ENCODE results near the gene DAB1.

Gene DAB1

DNA sequence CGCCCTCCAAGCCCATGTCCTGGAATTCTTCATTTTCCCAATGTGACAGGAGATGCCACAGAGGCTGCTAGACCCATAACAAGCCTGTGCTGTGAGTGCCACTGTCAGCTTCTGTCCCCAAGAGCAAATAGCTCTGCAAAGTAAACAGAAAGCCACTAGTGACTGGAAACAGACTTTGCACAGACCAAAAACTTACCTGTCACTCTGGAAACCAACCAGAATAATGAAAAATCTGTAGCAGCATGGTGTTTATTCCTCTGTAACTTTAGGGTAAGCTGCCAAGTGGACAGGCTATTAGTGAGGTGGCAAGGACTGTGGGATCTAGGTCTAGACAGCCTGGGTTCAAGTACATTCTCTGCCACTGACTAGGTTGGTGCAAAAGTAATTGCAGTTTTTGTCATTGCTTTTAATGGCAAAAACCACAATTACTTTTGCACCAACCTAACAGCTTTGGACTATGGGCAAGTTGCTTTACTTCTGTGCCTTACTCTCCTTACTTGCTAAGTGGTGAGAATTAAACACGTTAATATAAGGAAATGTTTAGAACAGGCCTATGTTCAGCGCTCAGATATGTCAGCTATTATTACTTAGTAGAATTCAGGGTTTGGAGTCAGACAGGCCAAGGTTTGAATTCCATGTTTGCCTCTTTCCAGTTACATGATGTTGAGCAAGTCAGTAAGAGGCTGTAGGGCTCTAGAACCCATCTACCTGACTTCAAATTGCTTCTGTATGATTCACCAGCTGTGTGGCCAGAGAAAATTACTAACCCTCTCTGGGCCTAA, 457.8 kb downstream of the DAB1 start, which contains the start of gene C8B:
Gene C8B, minus strand, starts transcription at position 100 of the 782 bp plus-strand sequence. Its CDS starts 67 bp downstream, at position 33.
- no peak for DNase-seq

DNA sequence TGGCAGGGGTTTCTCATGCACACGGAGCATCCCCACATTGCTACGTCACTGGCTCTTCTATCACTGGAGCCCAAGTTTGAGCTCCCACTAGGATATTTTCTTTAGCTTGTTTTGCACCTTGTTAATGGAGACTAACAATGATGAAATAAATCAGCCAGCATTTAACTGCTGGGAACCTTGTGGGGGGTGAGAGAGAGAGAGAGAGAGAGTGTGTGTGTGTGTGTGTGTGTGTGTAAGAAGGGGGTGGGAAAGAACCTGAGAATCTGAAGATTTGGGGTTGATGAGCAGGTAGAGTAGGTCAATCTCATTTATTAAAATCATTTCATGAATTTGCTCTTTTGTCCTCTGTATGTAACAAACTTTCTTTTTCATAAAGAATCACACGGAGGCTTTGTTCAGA, 458.7 kb downstream of the DAB1 start:
- no peak for DNase-seq

DNA sequence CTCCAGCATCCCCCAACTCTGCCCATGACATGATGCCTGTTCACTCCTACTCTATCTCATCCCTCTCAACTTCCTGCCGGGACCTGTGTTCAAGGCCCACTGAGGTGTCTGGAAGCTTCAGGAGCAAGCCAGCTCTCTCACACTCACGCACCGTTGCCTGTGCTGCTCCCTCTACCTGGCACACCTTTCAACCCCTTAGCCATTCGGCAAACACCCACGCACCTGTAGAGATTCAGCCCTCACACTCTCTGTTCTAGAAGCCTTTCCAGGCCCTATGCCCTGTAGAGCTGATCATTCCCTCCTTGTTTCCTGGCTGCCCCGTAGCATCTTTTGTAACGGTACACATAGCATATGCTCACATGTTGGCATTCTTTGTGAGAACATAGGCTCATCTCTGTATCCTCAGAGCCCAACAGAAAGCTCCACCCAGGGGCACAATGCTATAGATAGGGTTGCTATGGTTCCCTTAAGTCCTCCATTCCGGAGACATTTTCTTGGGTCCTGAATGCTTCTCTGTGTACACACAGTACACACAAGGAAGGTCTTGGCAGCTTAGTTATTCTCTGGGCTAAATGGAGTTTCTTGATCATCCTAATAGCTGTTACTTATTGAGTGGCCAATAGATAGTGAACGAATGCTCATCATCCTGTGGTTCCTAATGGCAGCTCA, 459.4 kb downstream of the DAB1 start:
- DNase-seq, result no peak

DNA sequence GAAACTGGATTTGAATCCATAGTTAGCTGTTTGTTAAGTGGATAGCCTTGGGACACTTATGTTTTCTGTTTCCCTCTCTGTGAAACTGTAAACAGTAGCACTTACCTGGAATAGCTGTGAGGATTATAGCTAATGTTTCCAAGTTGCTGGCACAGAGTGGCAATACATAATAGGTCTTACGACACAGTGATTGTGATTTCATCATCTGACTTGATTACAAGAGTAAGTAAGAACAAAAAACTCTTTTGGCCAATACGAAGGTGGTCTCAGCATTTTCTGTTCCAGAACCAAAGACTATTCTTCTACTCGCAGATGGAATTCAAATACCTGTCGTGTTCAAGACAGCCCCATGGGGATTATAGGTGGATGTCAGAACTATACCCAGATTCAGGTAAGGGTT, 460.2 kb downstream of the DAB1 start:
- DNase-seq, result no peak

- DNase-seq, result no peak
Observed at GRCh38 chr1:56961426-56961825, 462.4 kb downstream of the DAB1 start.

DNA sequence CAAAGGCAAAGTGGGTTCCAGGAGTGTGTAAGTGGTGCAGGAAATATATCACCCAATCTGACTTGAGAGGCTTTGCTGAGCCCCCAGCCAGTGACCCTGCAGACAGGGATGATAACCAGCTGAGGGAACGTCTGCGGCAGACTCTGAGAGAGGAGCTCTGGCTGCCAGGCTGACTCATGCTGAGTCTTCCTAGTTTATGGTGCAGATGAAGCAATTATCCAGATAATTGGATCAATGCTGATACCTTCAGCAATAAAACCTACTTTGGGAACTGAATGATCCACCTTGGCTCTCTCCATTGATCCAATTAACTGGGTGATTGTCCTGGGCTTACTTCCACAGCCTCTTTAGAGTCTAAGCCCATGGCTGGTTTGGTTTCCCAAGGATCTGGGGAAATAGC, 465.3 kb downstream of the DAB1 start:
- no peak for DNase-seq

GRCh38 chr1:56957931-56958330, 465.9 kb downstream of the DAB1 start:
- no peak for DNase-seq

- DNase-seq, result no peak
Observed at GRCh38 chr1:56954664-56955063, 469.2 kb downstream of the DAB1 start.

GRCh38 chr1:56953386-56953785, 470.5 kb downstream of the DAB1 start:
- DNase-seq, result no peak

DNA sequence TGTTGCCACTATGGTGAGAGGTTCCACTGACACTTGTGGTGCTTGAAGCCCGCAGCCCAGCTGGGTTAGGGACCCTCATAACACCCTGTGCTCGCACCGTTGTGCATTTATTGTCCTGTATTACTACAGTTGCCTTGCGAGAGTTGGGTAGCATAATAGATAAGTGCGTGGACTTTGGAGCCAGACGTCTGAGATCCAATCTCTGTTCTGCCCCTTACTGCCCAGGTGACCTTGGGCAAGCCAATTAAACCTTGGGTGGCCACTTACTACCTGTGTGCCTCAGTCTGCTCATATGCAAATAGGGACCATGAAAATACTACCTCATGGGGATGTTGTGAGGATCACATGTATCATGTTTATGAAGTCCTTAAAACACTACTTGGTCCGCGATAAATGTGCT, 471.4 kb downstream of the DAB1 start:
- no peak for DNase-seq

DNA sequence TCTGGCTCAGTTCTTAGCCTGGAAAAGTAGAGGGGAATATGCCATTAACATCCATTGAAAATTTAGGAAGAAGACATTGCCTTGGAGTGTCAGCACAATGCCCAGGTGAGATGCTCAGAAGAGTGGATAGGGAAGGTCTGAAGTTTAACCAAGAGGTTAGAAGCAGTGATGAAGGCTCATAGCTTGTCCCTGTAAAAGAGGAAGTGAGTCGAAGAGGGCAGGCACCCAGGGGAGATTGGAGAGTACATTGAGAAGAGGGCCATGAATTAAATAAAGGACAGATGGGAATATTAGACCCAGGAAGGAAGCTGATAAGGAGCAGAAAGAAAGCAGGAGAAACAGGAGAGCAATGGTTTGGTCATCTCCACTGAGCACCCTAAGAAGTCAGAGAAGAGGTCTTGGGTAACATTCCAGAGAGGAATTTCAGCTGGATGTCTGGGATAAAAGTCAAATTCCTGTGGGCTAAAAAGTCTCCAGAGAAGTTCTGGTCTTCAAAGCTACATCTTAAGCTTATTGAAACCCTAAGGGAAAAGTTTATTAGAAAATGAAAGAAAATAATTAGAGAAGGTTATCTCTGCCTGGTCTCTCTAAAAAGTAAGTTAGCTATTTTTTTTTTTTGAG, 475.3 kb downstream of the DAB1 start:
- DNase-seq, result no peak
